Endothelial cell of umbilical vein (primary cell): ENCODE results near the gene ATP2C2. TPM values are rescaled to one million over a fixed set of nuclear protein-coding genes. Genes with fewer than 3 reads are reported as not detected.
"Not testable (repeated sequence)": the region's sequence is repeated elsewhere in the genome, so short reads cannot be mapped to it uniquely, and the experiment has no call there.

Experiments used
- BruUV-seq: library from RNA; stranded (reverse); fragments of 400-500 nt; replicated peaks from 2 replicates; lab custom pipeline; 2021; lab: Mats Ljungman, UMichigan
- CTCF ChIA-PET: fragments of 300-600, 350-600 bp; sonication (Branson Sonifier 250); formaldehyde crosslinking; loops from one replicate; lab custom pipeline; 2021; ENCODE audit warnings: antibody characterized with exemption, inconsistent platforms; lab: Charles Lee
- POLR2A ChIA-PET: fragments of 300-600, 350-600 bp; sonication (Branson Sonifier 250); formaldehyde crosslinking; loops from one replicate; lab custom pipeline; 2021; ENCODE audit warnings: antibody characterized with exemption, inconsistent platforms; lab: Charles Lee
- DNase-seq: peaks from one replicate; pipeline ENCODE4 v3.0.0-alpha.2; 2011; ENCODE audit warnings: low read depth, low spot score
- FAIRE-seq: peaks from 2 replicates; lab custom pipeline; 2011; peaks lifted over from hg19 to GRCh38; lab: Jason Lieb, UNC
- H2AFZ ChIP-seq: 2 replicates; pipeline ENCODE4 v1.6.0; 2012; ENCODE audit warnings: low read depth, low read length, control low read depth, inconsistent platforms
- H3K27ac ChIP-seq: 2 replicates; pipeline ENCODE4 v1.5.1; 2011; ENCODE audit warnings: low read depth, mild to moderate bottlenecking, control low read depth, low read length, moderate library complexity; ENCODE audit not compliant: insufficient read depth
- H3K27me3 ChIP-seq, 2 experiments: 2 replicates each; pipeline versions ENCODE4 v1.6.0 to v1.6.1; 2011; ENCODE audit warnings: low read length in 2 of 2, mixed read lengths in 1 of 2; ENCODE audit not compliant: control insufficient read depth in 2 of 2, insufficient read depth in 2 of 2
- H3K36me3 ChIP-seq, 2 experiments: 2 replicates in 1 of 2; 3 replicates in 1 of 2; pipeline ENCODE4 v1.5.1; 2011; ENCODE audit warnings: low read length in 2 of 2, mild to moderate bottlenecking in 1 of 2, moderate library complexity in 1 of 2; ENCODE audit not compliant: control insufficient read depth in 2 of 2, insufficient read depth in 2 of 2; ENCODE audit errors: extremely low read depth in 1 of 2
- H3K4me1 ChIP-seq: 3 replicates; pipeline ENCODE4 v1.5.1; 2011; ENCODE audit warnings: mild to moderate bottlenecking, low read length; ENCODE audit not compliant: control insufficient read depth, insufficient read depth; ENCODE audit errors: extremely low read depth
- H3K4me2 ChIP-seq: 2 replicates; pipeline ENCODE4 v1.6.1; 2011; ENCODE audit warnings: low read length, control low read depth, mixed read lengths; ENCODE audit not compliant: insufficient read depth
- H3K4me3 ChIP-seq, 3 experiments: fragments of 200-600 bp in 1 of 3; sonication (generic), shearing (Covaris generic) in 1 of 3; replicated peaks in 1 of 3; 2 replicates each; pipeline ENCODE4 v1.5.1; 2011 to 2016; ENCODE audit warnings: control low read depth in 3 of 3, low read length in 3 of 3, mild to moderate bottlenecking in 2 of 3, inconsistent platforms in 1 of 3, low read depth in 1 of 3, moderate library complexity in 1 of 3; ENCODE audit not compliant: insufficient read depth in 1 of 3
- H3K79me2 ChIP-seq: 2 replicates; pipeline ENCODE4 v1.6.0; 2012; ENCODE audit warnings: low read length, inconsistent platforms; ENCODE audit not compliant: control insufficient read depth, insufficient read depth
- H3K9ac ChIP-seq: replicated peaks from 2 replicates; pipeline ENCODE3; 2011; ENCODE audit warnings: low read length, control low read depth; ENCODE audit not compliant: insufficient read depth; ENCODE audit errors: extremely low read depth
- H3K9me1 ChIP-seq: replicated peaks from 3 replicates; pipeline ENCODE4 v1.6.0; 2011; ENCODE audit warnings: mild to moderate bottlenecking, low read length; ENCODE audit not compliant: control insufficient read depth, insufficient read depth; ENCODE audit errors: extremely low read depth
- H3K9me3 ChIP-seq: replicated peaks from 2 replicates; pipeline ENCODE4 v1.5.1; 2012; ENCODE audit warnings: low read length, inconsistent platforms; ENCODE audit not compliant: control insufficient read depth, insufficient read depth
- H4K20me1 ChIP-seq: replicated peaks from 2 replicates; pipeline ENCODE3; 2011; ENCODE audit warnings: mild to moderate bottlenecking, low read length; ENCODE audit not compliant: control insufficient read depth, insufficient read depth; ENCODE audit errors: extremely low read depth
- CTCF ChIP-seq, 2 donors: IDR thresholded peaks; 1 replicate in 1 of 2; 2 replicates in 1 of 2; pipeline ENCODE4 v1.5.1; 2011; ENCODE audit warnings: low read length in 2 of 2, mild to moderate bottlenecking in 2 of 2, moderate library complexity in 2 of 2, control low read depth in 1 of 2, inconsistent platforms in 1 of 2, low read depth in 1 of 2; ENCODE audit not compliant: insufficient read depth in 1 of 2; ENCODE audit errors: extremely low read depth in 1 of 2
- EZH2 ChIP-seq: IDR thresholded peaks from 2 replicates; pipeline ENCODE4 v1.6.1; 2012; ENCODE audit warnings: borderline replicate concordance, low read depth, mild to moderate bottlenecking, moderate library complexity, low read length, inconsistent platforms; ENCODE audit not compliant: severe bottlenecking
- FOS ChIP-seq: IDR thresholded peaks from 2 replicates; pipeline ENCODE4 v1.6.1; 2011; ENCODE audit warnings: mild to moderate bottlenecking, low read length, moderate library complexity, borderline replicate concordance; ENCODE audit not compliant: insufficient read depth
- MAX ChIP-seq: IDR thresholded peaks from 2 replicates; pipeline ENCODE4 v1.6.1; 2011; ENCODE audit not compliant: insufficient read depth, insufficient read length
- MYC ChIP-seq: IDR thresholded peaks from one replicate; pipeline ENCODE4 v1.6.1; 2011; ENCODE audit warnings: mild to moderate bottlenecking, low read depth, low read length
- dilution Hi-C: fragments of 300-500 bp; cut with MboI; formaldehyde crosslinking; loops from one replicate; pipeline ENCODE4 v1.15.0; 2019; ENCODE audit warnings: low sequenced_read_pairs; ENCODE audit not compliant: extremely low pct_ligation_motif_present
- intact Hi-C: fragments of 100-400 bp; cut with micrococcal nuclease; formaldehyde crosslinking; loops from one replicate; pipeline ENCODE4 v1.10.0; 2022
- polyA plus RNA-seq, 4 experiments: library from polyadenylated mRNA; depleted of rRNA in 3 of 4; stranded (reverse) in 3 of 4; unstranded in 1 of 4; fragments of >200 nt; gene quantifications; 2 replicates each; pipeline versions ENCODE4 v1.2.1 to v1.2.3, GENCODE V29; 2011 to 2012; ENCODE audit warnings: missing spikeins in 1 of 4
- total RNA-seq: library from RNA; stranded (reverse); gene quantifications from 2 replicates; pipeline ENCODE4 v1.2.3, GENCODE V29; 2021

ATP2C2 gene
- total and polyA plus RNA-seq, 2 donors (not counting 3 experiments of a cell fraction or from before 2014, with no cell fraction given) = not detected

- Histone ChIP-seq H3K9me3 (no peaks in the 10 kb centered on the region), H4K20me1 (no peaks in the 10 kb centered on the region), H3K4me2 (no peak overlapping the region), H3K36me3 (no peaks in the 10 kb centered on the region), H2AFZ (no peak overlapping the region), H3K27me3 (peaks cover 0 to 2% of the 10 kb centered on the region in 2 experiments), H3K4me3 (no peak overlapping the region), H3K9ac (no peak overlapping the region), H3K27ac (no peak overlapping the region), H3K79me2 (no peaks in the 10 kb centered on the region), H3K4me1 (no peaks in the 10 kb centered on the region), H3K9me1 (no peaks in the 10 kb centered on the region)
- no peak for DNase-seq
- CTCF ChIA-PET = no interaction called here
- no peak for TF ChIP-seq CTCF (IDR thresholded peaks at IDR 0.05; ENCODE audit: extremely low read depth in 1 of 2, insufficient read depth in 1 of 2, low read depth in 1 of 2, low read length in 2 of 2)
- TF ChIP-seq EZH2 = no peak
- no peak for TF ChIP-seq MYC
- TF ChIP-seq FOS = no peak
- no peak for TF ChIP-seq MAX
- FAIRE-seq = no peak
- intact Hi-C loops (no loop called here), dilution Hi-C loops (no loop called here)
- POLR2A ChIA-PET = no interaction called here
- BruUV-seq = no TSS peak
Measured at GRCh38 chr16:84341528-84342295, 26.6 kb upstream of the ATP2C2 start.

GRCh38 chr16:84343800-84344199, 24.5 kb upstream of the ATP2C2 start:
- H3K4me1 ChIP-seq, intact Hi-C loops, H3K9ac ChIP-seq, H3K9me3 ChIP-seq, H3K27me3 ChIP-seq, H2AFZ ChIP-seq, DNase-seq, H3K79me2 ChIP-seq, H3K9me1 ChIP-seq, CTCF ChIA-PET, H3K4me2 ChIP-seq, H4K20me1 ChIP-seq, dilution Hi-C loops, FAIRE-seq, BruUV-seq, H3K4me3 ChIP-seq, H3K36me3 ChIP-seq, H3K27ac ChIP-seq: not testable (repeated sequence)
- POLR2A ChIA-PET = interaction anchor here (0.5 kb wide), 1 partner anchor 22 kb away, joined by 3 read pairs; no protein-coding TSS in a partner anchor
